GM18868 (cell line): ENCODE results near the gene TTC7B.

Experiments used
- ATAC-seq: cut with Tn5 transposase; IDR thresholded peaks from one replicate; pipeline ENCODE4 v1.9.1; 2021; ENCODE audit warnings: mild to moderate bottlenecking, moderate library complexity; ENCODE audit not compliant: unreplicated experiment

The TTC7B gene

DNA sequence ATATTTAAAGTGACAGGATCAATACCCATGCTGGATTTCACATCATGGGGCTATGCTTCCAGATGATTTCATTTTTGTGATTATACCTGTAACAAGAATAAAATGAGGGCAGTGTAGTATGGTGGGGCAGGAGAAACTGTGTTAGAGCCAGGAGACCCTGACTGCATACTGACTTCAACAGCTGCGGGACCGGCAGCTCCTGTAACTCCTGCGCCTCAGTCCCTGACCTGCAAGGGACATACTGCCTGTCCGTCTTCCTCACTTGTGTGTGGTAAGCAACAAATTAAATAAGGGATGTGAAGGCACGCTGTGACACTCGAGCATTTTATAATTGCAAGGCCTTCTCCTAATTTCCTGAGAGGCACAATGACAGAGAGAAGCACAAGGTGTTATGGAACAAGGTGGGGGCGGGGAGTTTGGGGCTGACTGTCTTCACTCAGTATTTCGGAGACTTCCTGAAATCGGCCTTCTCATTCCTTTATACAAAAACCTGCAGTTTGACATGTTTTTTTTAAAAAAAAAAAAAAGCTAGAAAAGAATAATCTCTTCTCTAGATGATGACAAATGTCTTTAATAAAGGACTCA, 164.2 kb downstream of the TTC7B start:
- no peak for ATAC-seq

DNA sequence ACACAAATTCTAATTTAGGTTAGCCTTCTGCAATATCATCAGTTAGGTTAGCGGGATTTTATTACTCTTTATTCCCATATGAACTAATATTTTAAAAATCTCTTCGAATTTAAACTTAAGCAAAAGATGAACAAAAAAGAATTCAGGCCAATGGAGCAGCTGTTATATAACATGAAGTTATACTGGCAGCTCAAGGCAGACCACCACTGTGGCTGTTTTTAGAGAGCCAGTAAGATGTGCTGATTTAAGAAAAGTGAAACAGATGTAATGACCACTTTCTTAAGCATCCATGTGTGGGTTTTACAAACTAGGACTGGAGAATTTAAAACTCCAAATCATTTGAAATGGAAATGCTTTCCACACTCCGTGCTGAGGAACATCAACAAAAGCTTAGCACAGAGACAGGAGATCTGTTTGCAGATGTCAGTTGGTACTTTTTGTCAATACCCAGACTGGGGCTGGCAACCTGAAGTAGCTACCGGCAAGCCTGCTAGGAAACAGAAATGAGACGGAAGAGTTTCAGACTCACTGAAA, 164.9 kb downstream of the TTC7B start:
- no peak for ATAC-seq

DNA sequence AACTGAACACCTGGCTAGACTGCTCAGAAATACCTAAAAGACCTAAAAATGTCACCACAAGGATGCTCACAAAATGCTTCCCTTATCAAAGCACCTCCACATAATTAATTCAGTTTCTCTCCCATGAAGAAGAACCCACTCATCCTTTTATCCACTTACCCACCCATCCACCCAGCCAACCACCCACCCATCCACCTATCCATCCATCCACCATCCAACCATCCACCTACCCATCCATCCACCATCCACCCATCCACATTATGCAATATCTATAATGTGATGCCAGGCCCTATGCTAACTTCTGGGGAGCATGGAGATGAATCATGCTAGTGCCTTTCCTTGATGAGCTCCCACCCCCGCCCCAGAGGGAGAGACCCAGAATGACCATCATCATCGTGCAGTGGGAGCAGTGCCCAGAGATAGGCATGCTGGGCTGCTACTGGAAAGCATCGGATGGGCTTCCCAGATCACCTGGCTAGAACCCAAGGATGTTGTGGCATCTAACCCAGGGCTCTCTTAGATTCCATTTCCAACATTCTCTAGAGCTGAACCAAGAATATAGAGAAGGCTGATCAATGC, 166.6 kb downstream of the TTC7B start:
- no peak for ATAC-seq

DNA sequence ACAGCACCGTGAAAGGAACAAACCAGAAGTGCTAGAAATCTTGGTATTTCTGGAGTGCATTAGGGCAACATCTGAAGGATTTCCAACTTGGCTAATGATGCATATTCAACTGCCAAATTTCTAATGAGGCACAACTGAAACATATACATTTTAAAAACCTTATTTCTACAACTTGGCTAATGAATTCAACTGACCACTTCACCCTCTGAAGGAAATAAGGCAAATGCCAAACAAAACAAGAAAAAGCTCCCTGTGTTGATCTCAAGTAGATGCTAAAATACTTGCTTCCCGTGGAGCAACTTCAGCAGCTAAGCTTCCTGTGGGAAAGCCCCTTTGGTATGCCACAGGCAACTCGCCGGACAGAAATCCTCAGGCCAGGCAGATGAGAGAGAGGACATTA, 167.1 kb downstream of the TTC7B start:
- no peak for ATAC-seq

DNA sequence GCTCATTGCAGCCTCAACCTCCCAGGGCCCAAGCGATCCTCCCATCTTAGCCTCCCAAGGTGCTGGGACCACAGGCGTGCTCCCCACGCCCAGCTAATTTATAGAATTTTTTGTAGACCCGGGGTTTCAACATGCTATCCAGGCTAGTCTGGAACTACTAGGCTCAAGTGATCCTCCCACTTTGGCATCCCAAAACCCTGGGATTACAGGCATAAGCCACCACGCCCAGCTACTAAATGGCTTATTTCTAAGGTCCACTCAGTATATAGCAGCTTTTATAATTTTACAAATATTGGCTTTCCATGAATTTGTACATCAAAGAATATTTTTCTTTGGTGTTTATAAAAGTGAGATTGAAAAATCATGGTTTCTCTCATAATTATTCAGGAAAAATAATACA, 167.8 kb downstream of the TTC7B start:
- ATAC-seq, result no peak

DNA sequence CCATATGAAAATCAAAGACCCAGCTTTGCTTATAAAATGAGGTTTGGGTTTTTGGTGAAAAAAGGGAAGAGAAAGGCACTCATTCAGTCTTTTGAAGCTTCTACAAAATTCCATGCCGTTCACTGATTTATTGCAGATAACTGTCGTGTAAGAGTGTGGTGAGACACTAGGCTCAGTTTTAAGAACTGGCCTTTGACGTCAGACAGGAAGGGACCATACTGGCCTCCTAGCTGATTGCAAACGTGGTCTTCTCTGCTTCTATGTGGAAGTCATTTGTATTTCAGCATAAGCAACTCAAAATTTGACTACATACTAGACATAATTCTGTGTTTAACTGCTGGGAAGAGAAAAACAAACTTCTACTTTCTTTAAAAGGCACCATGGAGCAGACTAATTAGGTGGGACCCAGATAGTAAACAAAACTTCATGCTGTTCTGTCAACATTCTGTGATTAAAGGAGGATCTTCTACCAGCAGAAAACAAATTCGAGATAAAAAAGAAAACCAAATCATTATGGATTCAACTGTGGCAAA, 168.7 kb downstream of the TTC7B start:
- ATAC-seq, result no peak

DNA sequence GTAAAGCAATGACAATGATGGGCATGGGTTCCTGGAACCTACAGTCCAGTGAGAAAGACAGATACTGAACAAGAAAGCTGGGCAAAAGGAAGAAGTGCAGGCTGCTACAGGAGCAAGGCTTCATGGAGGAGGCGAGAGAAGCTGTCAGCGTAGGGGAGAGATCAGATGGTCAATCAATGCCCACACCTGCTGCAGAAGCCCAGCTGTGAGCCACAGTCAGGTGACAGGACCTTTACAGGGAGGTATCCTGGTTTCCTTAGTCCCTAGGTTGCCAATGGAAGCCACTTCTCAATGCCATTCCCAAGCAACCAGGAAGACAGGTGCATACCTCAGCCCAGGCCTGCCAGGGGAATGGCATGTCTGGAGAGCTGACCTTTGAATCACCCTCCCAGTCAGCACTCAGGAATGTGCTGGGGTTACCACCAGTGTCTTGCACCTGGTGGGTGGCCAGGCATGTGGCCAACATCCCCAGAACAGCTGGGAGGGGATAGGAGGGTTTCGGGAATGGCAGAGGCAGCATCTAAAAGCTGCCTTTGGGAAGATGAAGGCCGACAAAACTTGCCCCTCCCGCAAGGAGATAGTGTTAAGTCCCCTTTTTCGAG, 170.3 kb downstream of the TTC7B start:
- ATAC-seq, result no peak

DNA sequence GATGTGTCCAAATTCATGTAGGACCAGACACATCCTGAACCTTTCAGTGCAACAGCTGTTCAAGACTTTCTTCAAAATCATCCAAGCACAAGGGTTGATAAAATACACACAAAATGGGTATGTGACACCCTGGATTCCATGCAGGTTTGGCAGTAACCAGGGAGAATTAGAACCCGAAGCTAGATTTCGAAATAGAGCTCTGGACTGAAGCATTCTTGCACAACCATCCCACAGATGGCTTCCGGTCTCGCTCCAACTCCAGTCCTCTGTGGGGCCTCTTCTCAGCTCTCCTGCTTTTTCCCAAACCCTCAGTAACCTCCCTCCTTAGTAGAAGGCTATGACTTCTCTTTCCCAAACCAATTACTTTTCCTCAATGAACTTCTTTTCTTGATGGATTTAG, 171.3 kb downstream of the TTC7B start:
- no peak for ATAC-seq

DNA sequence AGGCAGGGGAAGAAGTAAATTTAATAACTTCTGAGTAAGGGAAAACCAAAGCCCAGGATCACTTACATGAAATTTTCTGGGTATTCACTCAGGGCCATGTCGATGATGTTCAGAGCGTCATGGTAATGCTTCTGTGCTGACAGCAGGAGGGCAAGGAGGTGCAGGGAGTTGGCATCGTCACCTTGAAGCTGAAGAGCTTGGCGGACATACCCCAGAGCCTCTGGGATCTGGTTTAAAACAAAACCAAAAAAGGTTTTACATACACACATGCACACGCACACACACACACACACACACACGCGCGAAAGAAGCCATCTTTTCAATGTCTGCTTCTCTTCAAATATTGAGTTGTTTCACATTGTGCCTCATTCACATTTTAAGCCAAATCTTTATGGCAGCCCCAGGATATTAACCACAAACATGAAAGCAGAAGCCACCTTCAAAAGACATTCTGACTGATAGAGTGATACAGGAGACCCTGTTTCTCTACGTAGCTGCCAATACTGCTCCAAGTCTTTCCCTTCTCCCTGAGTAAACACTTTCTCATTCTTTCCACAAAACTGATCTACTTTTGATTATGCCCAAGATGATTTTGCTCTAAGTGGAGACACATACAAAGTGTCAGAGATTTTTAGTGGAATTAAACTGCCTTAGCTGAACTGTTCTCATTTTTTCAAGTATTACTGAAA, 172.1 kb downstream of the TTC7B start:
- no peak for ATAC-seq

DNA sequence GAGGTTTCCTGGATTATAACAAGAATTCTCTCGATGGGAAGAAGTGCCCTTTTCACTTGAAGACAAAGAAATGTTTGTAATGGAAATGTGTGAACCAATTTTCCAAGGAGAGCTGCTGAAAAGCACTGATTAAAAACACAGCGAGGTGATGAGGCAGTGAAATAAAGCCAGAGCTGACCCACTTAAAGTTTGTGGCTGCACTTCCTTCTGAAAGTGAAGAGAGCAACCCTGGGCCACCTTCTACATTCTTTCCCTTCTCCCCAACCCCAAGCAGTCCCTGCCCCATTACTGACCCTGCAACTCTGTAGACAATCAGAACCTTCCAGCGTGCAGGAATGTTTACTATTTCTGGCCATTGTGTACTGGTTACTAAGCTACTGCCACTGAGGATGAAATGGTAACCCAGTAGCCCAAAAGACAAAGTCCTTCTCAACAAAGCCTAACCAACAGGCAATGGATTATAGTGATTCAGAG, 173.9 kb downstream of the TTC7B start:
- no peak for ATAC-seq

DNA sequence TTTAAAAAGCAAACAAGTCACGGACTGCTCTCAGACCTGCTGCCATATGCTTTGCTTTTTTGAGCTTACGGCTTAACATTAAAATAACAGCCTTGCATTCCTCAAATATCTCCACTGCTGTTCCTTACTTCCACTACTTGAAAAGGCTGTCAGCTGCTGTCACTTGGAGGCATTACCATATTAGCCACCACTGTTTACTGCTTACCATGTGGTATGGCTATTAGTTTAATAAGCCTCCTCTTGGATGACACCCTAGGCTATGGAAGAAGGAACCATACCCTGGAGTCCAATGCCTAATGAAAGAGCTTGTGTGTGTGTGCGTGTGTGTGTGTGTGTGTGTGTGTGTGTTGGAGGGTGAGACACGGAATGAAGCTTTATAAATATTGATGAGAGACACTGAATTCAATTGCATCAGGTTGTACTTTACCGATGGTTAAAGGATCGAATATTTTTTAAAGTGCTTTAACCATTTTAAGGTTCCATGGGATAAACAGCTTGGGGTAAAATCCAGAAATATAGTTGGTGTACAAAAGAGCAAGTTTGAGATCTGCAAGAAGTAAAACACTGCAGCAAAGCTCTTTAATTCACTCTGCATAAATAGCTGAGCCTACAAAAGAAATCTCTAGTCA, 174.5 kb downstream of the TTC7B start:
- no peak for ATAC-seq

DNA sequence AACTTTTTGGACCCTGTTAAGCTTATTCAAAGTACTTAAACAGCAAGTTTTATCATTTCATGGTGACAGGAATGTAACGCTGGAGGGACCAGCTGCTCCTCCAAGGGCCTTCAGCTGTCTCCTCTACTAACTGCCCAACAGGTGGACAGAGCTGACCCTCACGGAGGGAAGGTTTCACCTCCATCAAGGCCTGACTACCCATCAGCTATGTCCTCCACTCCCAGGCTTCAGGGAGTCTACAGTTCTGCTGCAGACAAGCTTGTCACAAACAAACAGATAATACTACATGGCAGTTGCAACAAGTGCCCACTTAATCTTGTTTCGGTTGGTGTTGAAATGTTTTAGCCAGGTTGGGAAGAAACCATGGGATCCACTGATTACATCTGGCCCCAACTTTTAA, 175.1 kb downstream of the TTC7B start:
- no peak for ATAC-seq

DNA sequence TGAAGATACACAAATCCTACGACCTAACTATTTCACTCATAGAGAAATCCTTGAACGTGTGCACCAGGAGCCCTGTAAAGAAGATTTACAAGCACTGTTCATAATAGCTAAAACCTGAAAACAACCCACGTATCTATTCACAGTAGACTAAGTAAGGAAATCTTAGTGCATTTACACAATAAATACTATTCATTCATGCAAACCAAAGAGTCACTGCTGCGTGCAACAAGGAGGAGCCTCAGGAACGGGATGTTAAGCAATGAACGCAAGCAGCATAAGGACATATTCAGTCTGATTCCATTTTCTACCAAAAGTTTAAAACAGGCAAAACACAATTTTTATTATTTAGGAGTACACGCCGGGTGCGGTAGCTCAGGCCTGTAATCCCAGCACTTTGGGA, 176.6 kb downstream of the TTC7B start:
- ATAC-seq, result no peak

DNA sequence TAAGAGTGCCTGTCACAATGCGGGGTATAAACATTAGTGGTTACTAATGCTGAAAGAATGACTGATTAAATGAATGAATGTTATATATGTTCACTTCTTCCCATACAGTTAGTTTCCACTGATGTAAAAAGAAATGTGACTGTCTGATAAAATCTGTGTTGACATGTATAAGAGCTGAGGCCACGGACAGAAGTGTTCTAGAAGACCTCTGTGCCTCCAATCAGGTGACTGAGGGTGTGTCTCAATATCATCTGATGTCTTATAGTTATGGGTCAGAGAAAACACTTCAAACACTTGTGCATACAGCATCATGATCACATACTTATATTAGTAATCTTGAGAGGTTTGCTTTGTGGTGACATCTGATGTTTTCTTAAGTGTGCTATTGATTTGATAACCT, 183.4 kb downstream of the TTC7B start:
- no peak for ATAC-seq

DNA sequence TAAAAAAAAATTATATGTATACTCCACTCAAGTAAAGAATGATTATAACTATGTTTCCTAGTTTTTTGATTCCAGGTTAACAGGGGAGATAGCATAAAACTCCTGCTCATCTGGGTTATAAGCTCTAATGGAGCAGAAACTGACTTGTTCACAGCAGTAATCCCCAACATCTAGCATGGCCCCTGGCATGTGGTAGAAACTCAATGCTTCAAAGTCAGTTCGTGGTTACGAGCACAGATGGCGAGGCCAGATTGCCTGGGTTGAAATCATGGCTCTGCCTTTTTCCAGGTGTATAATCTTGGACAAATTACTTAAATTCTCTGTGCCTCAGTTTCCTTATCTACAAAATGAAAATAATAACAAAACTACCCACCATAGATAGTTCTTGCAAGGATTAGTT, 183.8 kb downstream of the TTC7B start:
- no peak for ATAC-seq

DNA sequence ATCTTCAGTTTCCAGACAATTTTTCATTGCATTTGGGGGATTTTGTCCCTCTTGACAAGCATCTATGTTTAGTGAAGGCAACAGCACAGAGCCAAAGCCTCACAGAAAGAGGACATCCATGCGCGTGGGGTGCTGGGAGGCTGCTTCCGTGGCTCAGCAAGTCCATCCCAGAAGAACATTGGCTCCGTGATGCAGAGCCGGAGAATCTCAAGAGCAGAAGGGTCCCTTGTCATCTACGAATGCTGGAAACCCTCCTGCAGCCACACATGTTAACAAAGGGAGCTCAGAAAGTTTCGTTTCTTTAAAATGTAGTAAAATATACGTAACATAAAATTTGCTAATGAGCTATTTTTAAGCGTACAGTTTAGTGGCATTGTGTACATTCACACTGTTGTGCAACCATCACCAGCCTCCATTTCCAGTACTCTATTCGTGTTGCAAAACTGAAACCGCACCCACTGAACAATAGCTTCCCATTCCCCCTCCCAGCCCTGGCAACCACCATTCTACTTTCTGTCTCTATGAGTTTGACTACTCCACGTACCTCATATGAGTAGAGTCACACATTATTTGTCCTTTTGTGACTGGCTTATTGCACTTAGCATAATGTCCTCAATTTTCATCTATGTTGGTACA, 185.9 kb downstream of the TTC7B start:
- no peak for ATAC-seq

DNA sequence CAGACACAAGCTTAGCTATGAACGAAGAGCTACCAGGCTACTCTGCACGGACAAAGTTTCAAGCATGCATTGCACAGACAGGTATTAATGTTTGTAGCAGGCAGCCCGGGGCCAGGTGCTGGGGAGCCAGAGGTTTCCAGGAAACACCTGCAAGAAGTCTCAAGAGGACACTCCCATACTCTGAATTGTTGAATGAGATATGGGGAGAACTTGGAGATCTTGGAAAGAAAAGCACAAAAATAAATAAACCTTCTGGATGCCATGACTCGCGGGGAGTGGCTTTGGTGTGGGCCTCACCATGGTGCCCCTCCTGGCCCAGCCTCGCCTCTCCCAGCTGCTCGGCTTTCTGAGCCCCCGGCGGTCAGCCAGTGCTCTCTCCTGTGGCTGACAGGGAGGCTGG, 186.8 kb downstream of the TTC7B start:
- ATAC-seq, result no peak

DNA sequence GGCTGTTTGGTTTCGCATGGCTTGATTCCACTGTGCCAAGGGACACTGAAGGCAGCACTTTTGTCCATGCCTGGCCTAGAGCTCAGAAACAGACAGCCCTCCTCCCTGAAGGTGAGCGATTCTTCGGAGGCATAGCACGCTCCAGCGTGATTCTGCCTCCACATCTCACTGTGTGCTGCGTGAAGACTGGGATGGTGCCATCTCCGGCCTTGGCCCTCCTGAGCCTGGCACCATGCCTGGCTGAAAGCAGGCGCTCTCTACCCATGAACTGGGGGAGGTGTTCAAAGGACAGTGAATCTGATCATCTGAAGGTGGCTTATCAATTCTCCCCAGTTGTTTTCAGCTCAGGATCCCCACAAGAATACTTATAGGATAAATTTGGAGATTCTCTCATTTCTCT, 187.4 kb downstream of the TTC7B start:
- ATAC-seq, result no peak

DNA sequence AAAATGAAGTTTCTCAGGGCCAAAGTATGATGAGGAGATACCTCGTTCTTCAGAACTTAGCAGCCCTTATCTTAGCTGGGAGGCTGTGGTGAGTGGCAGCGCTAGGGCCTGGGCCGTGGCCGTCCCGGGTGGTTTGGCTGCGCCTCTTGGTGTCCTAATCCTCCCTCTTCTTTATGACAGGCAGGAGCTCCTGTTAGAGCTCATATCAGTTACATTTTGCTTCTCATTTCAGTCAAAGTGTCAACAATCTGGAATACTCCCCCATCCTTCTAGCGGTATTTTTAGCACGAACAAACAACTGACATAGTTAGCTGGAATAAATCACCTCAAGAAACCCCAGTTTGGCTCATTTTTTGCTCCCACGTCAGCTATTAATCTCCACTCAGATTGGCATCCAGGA, 188.8 kb downstream of the TTC7B start:
- no peak for ATAC-seq

DNA sequence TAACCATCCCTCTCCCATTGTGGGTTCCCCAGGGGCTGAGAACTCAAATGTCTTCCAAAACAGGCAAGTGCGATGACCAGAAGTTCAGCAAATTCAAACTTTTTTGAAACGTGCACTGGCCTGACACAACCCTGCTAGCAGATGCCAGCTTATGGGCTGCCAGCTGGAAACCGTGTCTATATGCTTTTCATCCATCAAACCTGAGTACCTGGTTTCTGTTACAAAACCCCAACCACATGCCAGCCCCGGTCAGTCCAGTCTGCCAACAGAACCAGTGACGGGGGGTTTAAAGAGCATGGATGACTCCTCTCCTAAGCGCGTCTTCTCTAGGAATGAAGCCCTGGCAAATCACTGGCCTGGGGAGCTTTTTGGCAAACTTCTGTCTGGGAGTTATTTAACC, 189.7 kb downstream of the TTC7B start:
- ATAC-seq, result no peak

DNA sequence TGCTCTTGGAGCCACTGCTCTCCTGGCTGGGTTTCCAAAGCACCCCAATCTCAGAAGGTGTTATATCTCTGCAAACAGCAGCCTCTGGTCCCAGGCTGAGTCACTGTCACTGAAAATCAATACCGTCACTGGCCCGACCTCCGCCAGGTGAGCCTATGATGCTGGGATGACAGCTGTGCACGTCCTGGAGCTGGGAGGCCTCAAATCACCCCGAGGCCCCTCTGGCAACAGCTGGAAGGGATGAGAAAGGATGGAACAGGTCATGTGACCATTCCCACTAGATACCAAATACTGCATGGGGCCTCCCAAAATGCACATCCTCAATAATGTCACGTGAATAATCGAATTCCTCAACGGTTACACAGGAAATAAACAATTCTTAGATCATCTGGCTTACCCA, 190.8 kb downstream of the TTC7B start:
- ATAC-seq, result no peak
